A204.1 (cell line): ENCODE data around the gene NAV2.

ENCODE experiments used
- FAIRE-seq: peaks from 2 replicates; lab custom pipeline; 2012; peaks lifted over from hg19 to GRCh38; lab: Jason Lieb, UNC

The NAV2 gene

GRCh38 chr11:19976281-19976941 is 263.8 kb downstream of the NAV2 start:
- FAIRE-seq, result no peak

- no peak for FAIRE-seq
These were observed 265.3 kb downstream of the NAV2 start for GRCh38 chr11:19977941-19978340.

- FAIRE-seq, result no peak
These were observed 266.3 kb downstream of the NAV2 start for GRCh38 chr11:19978668-19979518.

- no peak for FAIRE-seq
These were observed 266.8 kb downstream of the NAV2 start for GRCh38 chr11:19979519-19979845.

GRCh38 chr11:19980388-19980787 is 267.8 kb downstream of the NAV2 start:
- FAIRE-seq, result no peak

GRCh38 chr11:19980957-19981669 is 268.5 kb downstream of the NAV2 start:
- FAIRE-seq, result no peak

GRCh38 chr11:19982774-19983495 is 270.3 kb downstream of the NAV2 start:
- no peak for FAIRE-seq

GRCh38 chr11:19984048-19984742 is 271.6 kb downstream of the NAV2 start:
- FAIRE-seq, result no peak

- no peak for FAIRE-seq
These were observed 272.5 kb downstream of the NAV2 start for GRCh38 chr11:19985111-19985510.

GRCh38 chr11:19987331-19987801 is 274.7 kb downstream of the NAV2 start:
- no peak for FAIRE-seq

- no peak for FAIRE-seq
These were observed 276.0 kb downstream of the NAV2 start for GRCh38 chr11:19988598-19988997.

GRCh38 chr11:19989191-19989590 is 276.6 kb downstream of the NAV2 start:
- no peak for FAIRE-seq

GRCh38 chr11:19992162-19992561 is 279.5 kb downstream of the NAV2 start:
- FAIRE-seq, result no peak

GRCh38 chr11:19992998-19993397 is 280.4 kb downstream of the NAV2 start:
- FAIRE-seq, result no peak

GRCh38 chr11:19994672-19995071 is 282.0 kb downstream of the NAV2 start:
- no peak for FAIRE-seq

- FAIRE-seq, result no peak
These were observed 282.5 kb downstream of the NAV2 start for GRCh38 chr11:19995145-19995544.

- FAIRE-seq, result no peak
These were observed 283.9 kb downstream of the NAV2 start for GRCh38 chr11:19996571-19996970.

GRCh38 chr11:20000022-20000350 is 287.3 kb downstream of the NAV2 start:
- no peak for FAIRE-seq

GRCh38 chr11:20000351-20001134 is 287.9 kb downstream of the NAV2 start:
- FAIRE-seq, result no peak

GRCh38 chr11:20002312-20003216 is 289.9 kb downstream of the NAV2 start:
- FAIRE-seq, result no peak
